ENCODE data around the gene RPLP2.

Gene RPLP2

GRCh38 chr11:846496-847098 is 36.8 kb downstream of the RPLP2 start:
- no peak for FAIRE-seq
- no peak for DNase-seq (ENCODE audit: insufficient read length, low spot score)

DNA sequence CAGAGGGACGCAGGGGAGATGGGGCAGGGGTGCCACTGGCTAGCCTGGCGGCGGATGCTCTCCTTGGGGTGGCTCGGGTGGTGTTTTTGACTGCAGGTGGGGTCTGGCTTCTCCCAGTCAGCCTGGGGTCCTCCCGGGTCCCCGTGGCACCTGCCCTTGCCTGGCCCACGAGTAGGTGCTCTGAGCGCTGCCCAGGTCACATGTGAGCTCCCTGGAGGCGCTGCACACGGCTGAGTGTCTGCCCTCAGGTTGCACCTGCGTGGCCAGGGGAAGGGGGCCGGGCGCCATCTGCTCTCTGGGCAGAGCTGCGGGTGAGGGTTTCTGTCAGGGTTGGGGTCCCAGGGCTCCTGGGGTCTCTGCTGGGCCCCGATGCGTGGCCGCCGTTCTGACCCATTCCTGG is 38.1 kb downstream of the RPLP2 start:
- DNase-seq (ENCODE audit: insufficient read length, low spot score) (no peak), FAIRE-seq (no peak)

GRCh38 chr11:848380-848931 is 38.7 kb downstream of the RPLP2 start:
- DNase-seq (ENCODE audit: insufficient read length, low spot score) (peak; percentile 97), FAIRE-seq (peak; percentile 81)

DNA sequence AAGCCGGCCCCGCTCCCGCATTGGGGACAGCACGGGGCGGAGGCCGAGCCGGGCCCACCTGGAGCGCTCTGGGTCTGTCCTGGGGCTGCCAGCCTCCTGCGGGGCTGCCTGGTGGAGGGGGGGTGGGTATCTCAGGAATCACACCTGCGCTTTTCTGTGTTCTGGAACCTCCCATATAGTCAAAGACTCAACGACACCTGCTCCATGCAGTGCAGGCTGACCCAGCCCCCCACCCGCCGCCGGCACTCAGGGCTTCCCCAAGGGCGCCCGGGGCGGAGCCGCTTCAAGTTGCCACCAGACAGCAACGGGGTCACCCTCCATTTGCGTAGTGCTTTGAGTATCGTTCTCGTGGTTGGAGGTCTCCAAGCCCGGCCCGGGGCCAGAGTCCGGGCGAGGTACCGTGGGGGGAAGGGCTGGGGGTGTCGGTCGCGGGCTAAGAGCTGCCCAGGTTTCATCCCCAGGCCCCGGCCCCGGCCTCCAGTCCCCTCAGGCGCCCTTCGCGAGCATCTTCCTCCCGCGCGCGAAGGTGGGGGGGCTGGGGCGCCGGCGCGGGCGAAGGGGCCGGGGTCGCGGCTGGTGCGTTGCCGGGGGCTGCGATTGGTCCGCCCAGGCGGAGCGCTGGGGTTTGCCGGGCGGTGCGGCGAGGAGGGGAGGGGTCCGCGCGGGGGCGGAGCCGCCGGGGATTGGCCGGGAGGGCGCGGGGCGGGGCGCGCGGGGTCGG is 39.5 kb downstream of the RPLP2 start:
- FAIRE-seq (no peak), DNase-seq (ENCODE audit: insufficient read length, low spot score) (no peak)

GRCh38 chr11:849951-850774 is 40.4 kb downstream of the RPLP2 start:
- no peak for FAIRE-seq
- DNase-seq (ENCODE audit: insufficient read length, low spot score) = no peak

- FAIRE-seq = no peak
Observed at GRCh38 chr11:850775-851763, 41.3 kb downstream of the RPLP2 start.

DNA sequence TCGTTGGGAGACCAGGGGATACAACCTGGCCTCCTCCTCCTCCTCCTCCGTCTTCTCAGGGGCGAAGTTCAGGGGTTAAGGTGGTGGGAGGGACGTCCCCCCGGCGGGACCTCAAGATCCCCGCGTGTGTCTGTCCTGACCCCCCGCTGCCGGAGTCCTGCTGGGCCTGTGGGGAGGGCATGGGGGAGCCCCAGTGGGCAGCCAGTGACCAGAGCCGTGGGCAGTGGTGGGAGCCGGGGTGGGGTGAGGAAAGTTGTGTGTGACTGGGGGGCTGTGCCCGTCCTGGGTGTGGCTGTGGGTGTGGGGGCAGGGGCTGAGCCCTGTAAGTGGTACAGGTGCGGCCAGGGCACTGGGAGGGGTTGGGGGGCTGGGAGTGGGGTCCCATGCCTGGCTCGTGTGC is 43.0 kb downstream of the RPLP2 start:
- DNase-seq (ENCODE audit: insufficient read length, low spot score) (no peak), FAIRE-seq (no peak)

More at GRCh38 chr11:850775-851763, 41.3 kb downstream of the RPLP2 start:
- DNase-seq (ENCODE audit: insufficient read length, low spot score) = peak; percentile 72

- DNase-seq (ENCODE audit: insufficient read length, low spot score) = no peak
Observed at GRCh38 chr11:853682-854448, 44.1 kb downstream of the RPLP2 start.

GRCh38 chr11:854601-855329 is 45.0 kb downstream of the RPLP2 start:
- DNase-seq (ENCODE audit: insufficient read length, low spot score) = no peak

More at GRCh38 chr11:853682-854448, 44.1 kb downstream of the RPLP2 start:
- FAIRE-seq = no peak

DNA sequence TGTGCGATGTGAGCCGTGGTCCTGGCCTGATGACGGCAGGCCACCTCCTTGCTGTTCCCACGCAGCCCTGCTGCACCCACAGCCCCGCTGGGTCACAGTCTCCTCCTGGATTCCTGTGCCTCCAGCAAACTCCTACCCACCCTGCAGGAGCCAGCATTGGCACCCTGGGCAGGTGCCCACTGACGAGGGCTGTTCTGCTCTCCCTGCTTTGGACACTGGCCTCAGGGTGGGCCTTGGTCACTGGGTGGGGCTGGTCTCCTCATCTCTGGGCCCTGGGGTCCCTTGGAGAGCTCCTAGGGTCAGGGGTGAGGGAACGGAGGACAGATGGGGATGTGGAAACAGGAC is 45.5 kb downstream of the RPLP2 start:
- DNase-seq (ENCODE audit: insufficient read length, low spot score) (no peak), FAIRE-seq (no peak)

More at GRCh38 chr11:854601-855329, 45.0 kb downstream of the RPLP2 start:
- FAIRE-seq = no peak

- DNase-seq (ENCODE audit: insufficient read length, low spot score) (no peak), FAIRE-seq (no peak)
Observed at GRCh38 chr11:855796-856195, 46.0 kb downstream of the RPLP2 start.

DNA sequence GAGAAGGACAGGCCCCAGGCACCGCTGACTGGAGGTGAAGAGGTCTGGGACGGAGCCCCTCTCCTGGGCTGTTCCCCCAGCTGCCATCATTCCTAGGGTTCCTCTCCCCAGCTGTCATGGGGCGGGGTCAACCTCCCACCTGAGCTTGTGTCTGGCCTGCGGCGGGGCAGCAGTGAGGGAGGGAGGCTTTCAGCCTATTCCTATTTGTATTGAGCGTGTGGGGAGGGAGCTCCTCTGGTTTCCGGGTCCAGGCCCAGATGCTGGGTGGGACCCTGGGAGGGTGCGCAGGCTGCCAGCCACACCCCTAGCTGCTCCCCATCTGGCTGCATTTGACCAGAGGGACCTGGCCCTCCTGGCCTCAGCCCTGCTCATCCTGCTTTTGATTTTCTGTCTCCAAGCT is 46.6 kb downstream of the RPLP2 start:
- DNase-seq (ENCODE audit: insufficient read length, low spot score) (no peak), FAIRE-seq (no peak)

DNA sequence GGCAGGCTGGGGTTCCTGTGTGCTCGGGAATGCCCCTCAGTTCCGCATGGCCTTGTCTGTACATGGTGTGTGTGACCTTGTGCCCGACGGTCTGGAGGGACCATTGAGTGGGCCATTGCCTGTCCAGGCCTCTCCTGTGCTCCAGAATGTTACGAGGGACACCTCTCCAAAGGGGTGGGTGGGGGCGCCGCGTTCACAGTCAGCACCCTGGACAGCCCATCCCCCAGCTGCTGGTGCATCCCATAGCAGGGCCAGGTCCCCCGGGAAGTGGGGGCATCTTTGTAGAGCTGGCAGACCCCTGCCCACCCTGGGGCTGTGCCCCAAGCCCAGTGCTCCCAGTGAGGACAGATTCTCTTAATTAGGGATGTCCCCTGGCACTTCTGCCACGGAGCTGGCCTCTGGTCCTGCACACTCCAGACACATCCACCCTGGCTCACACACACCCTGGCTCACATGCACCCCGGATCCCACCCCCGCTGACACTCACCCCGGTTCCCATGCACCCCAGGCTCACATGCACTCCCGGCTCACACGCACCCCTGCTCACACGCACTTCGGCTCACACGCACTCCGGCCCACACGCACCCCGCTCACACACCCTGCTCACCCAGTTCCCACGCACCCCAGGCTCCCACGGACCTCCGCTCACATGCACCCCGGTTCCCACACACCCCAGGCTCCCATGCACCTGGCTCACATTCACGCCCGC is 48.4 kb downstream of the RPLP2 start:
- no peak for DNase-seq (ENCODE audit: insufficient read length, low spot score)
- FAIRE-seq = no peak

GRCh38 chr11:858762-859339 is 49.1 kb downstream of the RPLP2 start:
- DNase-seq (ENCODE audit: insufficient read length, low spot score) (no peak), FAIRE-seq (no peak)

DNA sequence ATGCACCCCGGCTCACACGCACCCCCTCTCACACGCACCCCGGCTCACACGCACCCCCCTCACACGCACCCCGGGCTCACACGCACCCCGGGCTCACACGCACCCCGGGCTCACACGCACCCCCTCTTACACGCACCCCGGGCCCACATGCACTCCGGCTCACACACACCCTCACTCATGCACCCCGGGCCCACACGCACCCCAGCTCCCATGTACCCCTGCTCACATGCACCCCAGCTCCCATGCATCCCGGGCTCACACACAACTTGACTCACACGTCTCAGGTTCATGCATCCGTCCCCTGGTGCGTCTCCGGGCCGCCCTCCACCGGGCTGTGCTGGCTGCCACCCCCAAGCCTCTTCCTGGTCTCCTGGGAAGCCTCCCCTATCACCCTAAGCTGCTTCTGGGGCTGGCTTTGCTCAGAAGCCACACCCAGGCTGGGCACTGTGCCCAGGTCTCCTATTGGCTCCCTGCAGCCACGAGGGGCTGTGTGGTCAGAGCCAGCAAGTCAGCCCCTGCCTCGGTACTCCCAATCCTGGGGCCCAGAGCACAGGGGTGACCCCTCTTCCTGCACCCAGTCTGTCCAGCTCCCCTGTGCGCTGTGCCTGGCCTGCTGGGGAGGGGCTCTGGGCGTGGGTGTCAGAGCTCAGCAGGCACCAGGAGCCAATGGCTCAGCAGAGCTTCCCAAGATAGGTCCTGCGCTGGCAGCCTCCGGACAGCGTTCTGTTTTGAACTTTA is 49.8 kb downstream of the RPLP2 start:
- no peak for DNase-seq (ENCODE audit: insufficient read length, low spot score)
- FAIRE-seq = no peak

DNA sequence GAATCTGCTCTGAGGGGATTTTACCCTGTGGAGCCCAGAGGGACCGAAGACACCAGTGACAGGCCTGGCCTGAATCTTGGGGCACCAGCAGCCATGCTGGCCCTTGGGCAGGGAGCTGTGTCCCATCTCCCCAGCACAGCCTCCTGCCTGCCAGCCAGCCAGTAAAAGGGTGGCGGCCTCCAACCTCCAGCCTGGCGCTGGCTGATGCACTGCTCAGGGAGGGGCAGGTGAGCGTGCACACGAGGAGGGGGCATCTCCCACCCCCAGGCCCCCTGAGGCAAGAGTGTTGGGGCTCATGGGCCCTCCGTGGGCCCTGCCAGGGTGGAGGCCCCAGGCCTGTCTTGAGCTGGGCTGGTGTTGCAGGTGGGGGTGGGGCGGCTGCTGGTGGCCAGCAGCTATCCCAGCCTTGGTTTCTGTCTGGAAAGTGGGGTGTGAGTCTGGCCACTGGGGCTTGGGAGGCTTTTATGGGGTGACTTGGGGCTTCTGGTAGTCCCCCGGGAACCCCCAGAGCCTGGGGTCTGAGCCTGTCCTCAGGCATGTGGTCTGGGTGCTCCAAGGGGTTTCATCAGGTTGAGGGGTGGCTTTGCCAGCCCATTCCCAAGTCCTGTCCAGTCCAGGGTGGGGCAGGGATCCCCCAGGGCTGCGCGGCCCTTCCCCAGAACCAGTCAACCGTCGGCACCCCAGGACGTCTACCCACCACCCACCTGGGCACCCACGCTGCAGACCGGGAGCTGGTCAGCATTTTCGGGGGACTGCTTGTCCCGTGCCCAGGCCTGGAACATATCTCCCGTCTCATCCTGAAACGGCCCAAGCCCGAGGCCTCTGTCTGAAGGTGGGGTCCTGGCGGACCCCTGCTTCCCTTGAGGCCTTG is 50.7 kb downstream of the RPLP2 start:
- no peak for DNase-seq (ENCODE audit: insufficient read length, low spot score)

More for the DNA sequence above, 50.7 kb downstream of the RPLP2 start:
- no peak for FAIRE-seq
